ENCODE data around the gene PLCH1.

GRCh38 chr3:155753038-155753639, 8.3 kb upstream of the PLCH1 start:
- TF ChIP-seq POLR2A (IDR thresholded peaks at IDR 0.05; ENCODE audit: low read depth, low read length) (no peak), POLR2AphosphoS5 (IDR thresholded peaks at IDR 0.05; ENCODE audit: low read depth, low read length) (no peak), POU2F2 (IDR thresholded peaks at IDR 0.05; ENCODE audit: low read depth, low read length) (no peak), PAX5 (IDR thresholded peaks at IDR 0.05; ENCODE audit: insufficient read depth, low read length, severe bottlenecking) (no peak)

Measured in GM12891 (cell line).